ENCODE measurements around the gene TAC1.

DNA sequence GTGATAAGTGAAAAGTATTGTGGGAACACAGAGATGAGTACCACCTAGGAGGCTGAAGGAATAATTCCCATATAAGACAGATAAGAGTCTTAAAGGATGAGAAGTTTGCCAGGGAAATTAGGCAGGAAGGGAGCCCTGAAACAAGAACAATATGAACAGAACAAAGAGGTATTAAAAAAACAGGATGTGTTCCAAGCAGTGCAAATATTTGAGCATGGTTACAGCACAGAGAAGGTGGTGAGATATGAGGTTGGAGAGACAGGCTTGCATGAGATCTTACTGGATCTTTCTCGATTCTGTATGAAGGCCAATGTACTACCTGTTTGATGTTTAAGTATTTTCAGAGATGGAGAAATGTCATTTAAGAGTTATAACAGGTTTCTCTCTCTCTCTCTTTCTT is 20.3 kb downstream of the TAC1 start:
- TF ChIP-seq, protein P1, sequence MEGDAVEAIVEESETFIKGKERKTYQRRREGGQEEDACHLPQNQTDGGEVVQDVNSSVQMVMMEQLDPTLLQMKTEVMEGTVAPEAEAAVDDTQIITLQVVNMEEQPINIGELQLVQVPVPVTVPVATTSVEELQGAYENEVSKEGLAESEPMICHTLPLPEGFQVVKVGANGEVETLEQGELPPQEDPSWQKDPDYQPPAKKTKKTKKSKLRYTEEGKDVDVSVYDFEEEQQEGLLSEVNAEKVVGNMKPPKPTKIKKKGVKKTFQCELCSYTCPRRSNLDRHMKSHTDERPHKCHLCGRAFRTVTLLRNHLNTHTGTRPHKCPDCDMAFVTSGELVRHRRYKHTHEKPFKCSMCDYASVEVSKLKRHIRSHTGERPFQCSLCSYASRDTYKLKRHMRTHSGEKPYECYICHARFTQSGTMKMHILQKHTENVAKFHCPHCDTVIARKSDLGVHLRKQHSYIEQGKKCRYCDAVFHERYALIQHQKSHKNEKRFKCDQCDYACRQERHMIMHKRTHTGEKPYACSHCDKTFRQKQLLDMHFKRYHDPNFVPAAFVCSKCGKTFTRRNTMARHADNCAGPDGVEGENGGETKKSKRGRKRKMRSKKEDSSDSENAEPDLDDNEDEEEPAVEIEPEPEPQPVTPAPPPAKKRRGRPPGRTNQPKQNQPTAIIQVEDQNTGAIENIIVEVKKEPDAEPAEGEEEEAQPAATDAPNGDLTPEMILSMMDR (IDR thresholded peaks at IDR 0.05; ENCODE audit: insufficient read depth, low read length, poor library complexity, severe bottlenecking): no peak
- no peak for TF ChIP-seq EZH2phosphoT487 (conservative IDR thresholded peaks at IDR 0.05; ENCODE audit: low read length)

Measured in SU-DHL-6 (cell line).